Lung (tissue), 12 donors: ENCODE results near the gene SIK3. TPM values are rescaled to one million over a fixed set of nuclear protein-coding genes. Genes with fewer than 3 reads are reported as not detected.

ENCODE experiments used
- ATAC-seq: fragments of 200-7000 bp; cut with Tn5 transposase; one replicate; pipeline ENCODE4 v1.9.1; 2020; ENCODE audit warnings: moderate number of reproducible peaks; ENCODE audit not compliant: insufficient read depth, low FRiP score
- DNase-seq, 3 donors: peaks; one replicate each; pipeline ENCODE4 v3.0.0-alpha.2; 2013 to 2017
- H3K27ac ChIP-seq, 2 donors: one replicate each; pipeline ENCODE4 v1.5.1; 2013; ENCODE audit warnings: mild to moderate bottlenecking in 2 of 2, moderate library complexity in 2 of 2, control low read depth in 1 of 2, inconsistent platforms in 1 of 2, low read depth in 1 of 2, low read length in 1 of 2
- H3K27me3 ChIP-seq, 3 donors: one replicate each; pipeline ENCODE4 v1.5.1; 2013; ENCODE audit warnings: low read length in 2 of 3; ENCODE audit not compliant: control insufficient read depth in 3 of 3, insufficient read depth in 3 of 3
- H3K36me3 ChIP-seq, 4 donors: one replicate each; pipeline ENCODE4 v1.5.1; 2013; ENCODE audit warnings: low read length in 4 of 4, mild to moderate bottlenecking in 1 of 4, moderate library complexity in 1 of 4; ENCODE audit not compliant: control insufficient read depth in 4 of 4, insufficient read depth in 4 of 4
- H3K4me1 ChIP-seq, 5 donors: one replicate each; pipeline ENCODE4 v1.5.1; 2013; ENCODE audit warnings: low read length in 5 of 5, mild to moderate bottlenecking in 2 of 5, moderate library complexity in 1 of 5; ENCODE audit not compliant: control insufficient read depth in 5 of 5, insufficient read depth in 5 of 5
- H3K4me3 ChIP-seq: one replicate; pipeline ENCODE4 v1.5.1; 2013; ENCODE audit warnings: mild to moderate bottlenecking, control low read depth, moderate library complexity
- H3K9ac ChIP-seq, 2 donors: one replicate each; pipeline ENCODE4 v1.5.1; 2013; ENCODE audit warnings: low read length in 2 of 2, control low read depth in 1 of 2; ENCODE audit not compliant: insufficient read depth in 1 of 2
- H3K9me3 ChIP-seq, 4 donors: one replicate each; pipeline ENCODE4 v1.5.1; 2013; ENCODE audit warnings: low read length in 3 of 4, mild to moderate bottlenecking in 1 of 4, moderate library complexity in 1 of 4; ENCODE audit not compliant: control insufficient read depth in 4 of 4, insufficient read depth in 3 of 4
- WGBS, 2 donors: extraction: QIAGEN DNeasy Blood & Tissue Kit; methylation state at CpG; one replicate each; pipeline ENCODE4 v1.1.7; 2013; 5-methylcytosine and 5-hydroxymethylcytosine counted together
- polyA plus RNA-seq, 2 donors: library from polyadenylated mRNA; stranded (reverse); fragments of 200-250 nt; gene quantifications; one replicate each; pipeline ENCODE4 v1.2.1, GENCODE V29; 2013
- total RNA-seq, 2 donors: library from RNA; depleted of rRNA in 1 of 2; stranded (reverse); fragments of >200 nt in 1 of 2; gene quantifications; one replicate each; pipeline ENCODE4 v1.2.1, GENCODE V29; 2014 to 2021
- TF ChIP-seq, protein P1 (sequence below): IDR thresholded peaks from 2 replicates; pipeline ENCODE4 v1.5.1; 2012; ENCODE audit warnings: mild to moderate bottlenecking; ENCODE audit errors: control extremely low read depth, extremely low read depth
- donor health status: control.
- donor health status: control.
- donor health status: Bipolar disorder and iron deficiency.
- donor health status: healthy.
- donor health status: DM: yes; HTN: yes; CAD: no.

SIK3 gene
- total and polyA plus RNA-seq, 4 donors, result 9.0 to 43.4 (median 29.6) TPM

DNA sequence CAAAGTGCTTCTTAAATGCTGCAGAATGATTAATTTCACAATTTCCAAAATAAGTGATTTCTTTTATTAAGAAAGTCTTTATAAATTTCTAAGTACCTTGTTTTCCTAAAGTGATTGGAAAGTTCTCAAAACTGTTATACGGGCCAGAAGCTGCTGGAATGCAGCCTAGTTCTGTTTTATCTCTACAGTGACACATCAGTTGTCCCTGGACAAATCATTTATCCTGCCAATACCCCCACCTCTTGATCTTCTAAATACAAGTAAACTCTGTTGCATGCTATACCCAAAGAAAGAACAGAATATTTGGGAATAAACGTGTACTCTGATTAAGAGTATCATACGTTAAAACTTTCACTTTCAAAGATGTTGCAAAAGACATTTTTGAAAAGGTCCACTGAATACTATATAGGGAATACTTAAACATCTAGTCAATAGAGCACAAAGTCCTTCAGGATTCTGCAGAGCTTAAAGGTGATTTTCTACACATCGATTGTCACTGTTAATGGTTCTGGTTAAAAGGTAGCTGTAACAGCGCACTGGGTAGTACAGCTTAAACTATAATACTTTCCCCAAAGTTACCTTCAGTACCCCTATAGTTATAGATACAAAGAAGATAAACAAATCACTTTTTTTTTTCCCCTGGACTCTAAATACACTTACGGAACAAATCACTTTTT, 168.7 kb downstream of the SIK3 start:
- 31 to 34% methylated on average over 6 of the region's 6 CpGs for WGBS, 2 donors
- no peaks in the 10 kb centered on the region for H3K9me3 ChIP-seq
- no peak overlapping the region for H3K4me3 ChIP-seq
- H3K9ac ChIP-seq, result no peak overlapping the region
- ATAC-seq, result no peak
- no peaks in the 10 kb centered on the region for H3K27me3 ChIP-seq
- TF ChIP-seq, protein P1, sequence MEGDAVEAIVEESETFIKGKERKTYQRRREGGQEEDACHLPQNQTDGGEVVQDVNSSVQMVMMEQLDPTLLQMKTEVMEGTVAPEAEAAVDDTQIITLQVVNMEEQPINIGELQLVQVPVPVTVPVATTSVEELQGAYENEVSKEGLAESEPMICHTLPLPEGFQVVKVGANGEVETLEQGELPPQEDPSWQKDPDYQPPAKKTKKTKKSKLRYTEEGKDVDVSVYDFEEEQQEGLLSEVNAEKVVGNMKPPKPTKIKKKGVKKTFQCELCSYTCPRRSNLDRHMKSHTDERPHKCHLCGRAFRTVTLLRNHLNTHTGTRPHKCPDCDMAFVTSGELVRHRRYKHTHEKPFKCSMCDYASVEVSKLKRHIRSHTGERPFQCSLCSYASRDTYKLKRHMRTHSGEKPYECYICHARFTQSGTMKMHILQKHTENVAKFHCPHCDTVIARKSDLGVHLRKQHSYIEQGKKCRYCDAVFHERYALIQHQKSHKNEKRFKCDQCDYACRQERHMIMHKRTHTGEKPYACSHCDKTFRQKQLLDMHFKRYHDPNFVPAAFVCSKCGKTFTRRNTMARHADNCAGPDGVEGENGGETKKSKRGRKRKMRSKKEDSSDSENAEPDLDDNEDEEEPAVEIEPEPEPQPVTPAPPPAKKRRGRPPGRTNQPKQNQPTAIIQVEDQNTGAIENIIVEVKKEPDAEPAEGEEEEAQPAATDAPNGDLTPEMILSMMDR, result no peak
- H3K27ac ChIP-seq, result peak overlapping the region in 1 of 2 donors; percentile 21
- H3K36me3 ChIP-seq, result peaks cover 0 to 4% (median 1%) of the 10 kb centered on the region in 4 donors
- peak in 2 of 3 donors; percentile 20 to 34 for DNase-seq
- H3K4me1 ChIP-seq, result peaks cover 4 to 39% (median 19%) of the 10 kb centered on the region in 5 donors

DNA sequence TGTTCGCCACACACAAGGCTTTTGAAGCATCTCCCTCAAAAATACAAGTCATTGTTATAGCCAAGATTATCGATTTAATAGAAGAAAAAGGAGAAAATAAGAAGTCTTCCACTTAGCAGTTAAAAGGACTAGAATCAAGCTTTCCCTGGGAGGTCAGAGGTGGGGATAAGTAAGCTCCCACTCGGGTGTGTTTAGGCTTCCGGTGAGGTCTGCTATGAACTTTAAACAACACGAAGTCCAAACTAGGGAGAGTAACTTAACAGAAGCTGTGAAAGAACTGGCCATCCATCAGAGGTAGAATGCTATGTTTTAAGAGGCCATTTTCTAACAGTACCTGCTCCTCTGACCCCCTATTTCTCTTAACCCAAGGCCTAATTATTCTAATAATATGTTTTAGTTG, 169.4 kb downstream of the SIK3 start:
- Histone ChIP-seq H3K27me3 (no peaks in the 10 kb centered on the region), H3K9ac (no peak overlapping the region), H3K9me3 (no peaks in the 10 kb centered on the region), H3K4me3 (no peak overlapping the region), H3K27ac (peak overlapping the region in 1 of 2 donors; percentile 33), H3K4me1 (peaks cover 4 to 39% (median 19%) of the 10 kb centered on the region in 5 donors), H3K36me3 (peaks cover 0 to 4% (median 3%) of the 10 kb centered on the region in 4 donors)
- TF ChIP-seq, protein P1, result no peak
- DNase-seq (no peak), ATAC-seq (no peak)
- WGBS, 2 donors, result 46 to 61% methylated on average over 5 of the region's 5 CpGs

DNA sequence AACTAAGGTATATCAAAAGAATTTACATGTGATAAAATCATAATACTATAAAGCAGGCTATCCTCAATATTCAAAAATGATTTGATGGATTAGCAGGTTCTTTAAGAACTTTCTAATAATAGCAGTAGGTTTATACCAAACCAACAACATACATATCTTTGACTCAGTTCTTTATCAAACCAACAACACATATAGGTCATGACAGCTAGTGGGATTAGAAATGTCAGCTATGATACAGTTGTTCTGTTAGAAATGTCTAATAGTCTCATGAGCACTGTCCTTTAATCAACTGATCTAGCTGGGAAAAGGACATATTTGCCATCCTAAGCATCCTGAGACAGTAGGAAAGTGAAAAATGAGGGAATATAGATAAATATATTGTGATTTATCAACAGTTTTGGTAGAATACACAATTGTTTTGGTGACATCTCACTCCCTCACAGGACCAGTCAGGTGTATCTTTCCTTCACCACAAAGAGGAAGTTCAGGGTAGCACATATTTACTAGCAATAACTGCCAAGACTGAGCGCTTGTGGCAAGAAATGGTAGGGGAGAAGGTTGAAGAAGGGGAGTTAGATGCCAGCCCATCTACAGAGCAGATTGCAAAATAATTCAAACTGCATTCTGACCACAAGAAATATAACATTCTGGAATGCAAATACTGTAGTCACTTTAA, 170.0 kb downstream of the SIK3 start:
- Histone ChIP-seq H3K27ac (no peak overlapping the region), H3K4me1 (peaks cover 4 to 39% (median 19%) of the 10 kb centered on the region in 5 donors), H3K36me3 (peaks cover 0 to 4% (median 3%) of the 10 kb centered on the region in 4 donors), H3K9me3 (no peaks in the 10 kb centered on the region), H3K4me3 (no peak overlapping the region), H3K27me3 (no peaks in the 10 kb centered on the region), H3K9ac (no peak overlapping the region)
- ATAC-seq (no peak), DNase-seq (no peak)
- WGBS, 2 donors, result 50 to 68% methylated on average over 1 of the region's 1 CpG
- TF ChIP-seq, protein P1, result no peak
